Muscle layer of colon (tissue), 2 donors: Measurements from ENCODE around the gene CBX2.

ENCODE experiments used
- H3K27ac ChIP-seq: one replicate; pipeline ENCODE4 v1.7.0; 2013; ENCODE audit warnings: low read depth, mild to moderate bottlenecking, low read length, moderate library complexity
- H3K27me3 ChIP-seq, 2 donors: one replicate each; pipeline ENCODE4 v1.7.0; 2013; ENCODE audit warnings: low read length in 2 of 2, mild to moderate bottlenecking in 2 of 2; ENCODE audit not compliant: insufficient read depth in 2 of 2, control insufficient read depth in 1 of 2
- H3K36me3 ChIP-seq: one replicate; pipeline ENCODE4 v1.7.0; 2013; ENCODE audit warnings: mild to moderate bottlenecking, low read length; ENCODE audit not compliant: insufficient read depth
- H3K4me1 ChIP-seq: one replicate; pipeline ENCODE4 v1.7.0; 2013; ENCODE audit warnings: mild to moderate bottlenecking, low read length; ENCODE audit not compliant: insufficient read depth
- H3K4me3 ChIP-seq, 2 donors: one replicate each; pipeline ENCODE4 v1.7.0; 2013; ENCODE audit warnings: low read length in 2 of 2, low read depth in 1 of 2, mild to moderate bottlenecking in 1 of 2, moderate library complexity in 1 of 2
- H3K9ac ChIP-seq: one replicate; pipeline ENCODE4 v1.7.0; 2013; ENCODE audit warnings: low read length
- H3K9me3 ChIP-seq: one replicate; pipeline ENCODE4 v1.7.0; 2013; ENCODE audit warnings: mild to moderate bottlenecking, low read length
- donor health status: abdominal sarcoma.
- donor health status: Adenocarcinoma of cecum.

The CBX2 gene

GRCh38 chr17:79806863-79807720, 29.1 kb downstream of the CBX2 start:
- Histone ChIP-seq H3K4me3 (no peak overlapping the region), H3K36me3 (no peaks in the 10 kb centered on the region), H3K9ac (no peak overlapping the region), H3K9me3 (peaks cover 4% of the 10 kb centered on the region), H3K27ac (no peak overlapping the region), H3K27me3 (peaks cover 86 to 93% of the 10 kb centered on the region in 2 donors), H3K4me1 (peaks cover 12% of the 10 kb centered on the region)

DNA sequence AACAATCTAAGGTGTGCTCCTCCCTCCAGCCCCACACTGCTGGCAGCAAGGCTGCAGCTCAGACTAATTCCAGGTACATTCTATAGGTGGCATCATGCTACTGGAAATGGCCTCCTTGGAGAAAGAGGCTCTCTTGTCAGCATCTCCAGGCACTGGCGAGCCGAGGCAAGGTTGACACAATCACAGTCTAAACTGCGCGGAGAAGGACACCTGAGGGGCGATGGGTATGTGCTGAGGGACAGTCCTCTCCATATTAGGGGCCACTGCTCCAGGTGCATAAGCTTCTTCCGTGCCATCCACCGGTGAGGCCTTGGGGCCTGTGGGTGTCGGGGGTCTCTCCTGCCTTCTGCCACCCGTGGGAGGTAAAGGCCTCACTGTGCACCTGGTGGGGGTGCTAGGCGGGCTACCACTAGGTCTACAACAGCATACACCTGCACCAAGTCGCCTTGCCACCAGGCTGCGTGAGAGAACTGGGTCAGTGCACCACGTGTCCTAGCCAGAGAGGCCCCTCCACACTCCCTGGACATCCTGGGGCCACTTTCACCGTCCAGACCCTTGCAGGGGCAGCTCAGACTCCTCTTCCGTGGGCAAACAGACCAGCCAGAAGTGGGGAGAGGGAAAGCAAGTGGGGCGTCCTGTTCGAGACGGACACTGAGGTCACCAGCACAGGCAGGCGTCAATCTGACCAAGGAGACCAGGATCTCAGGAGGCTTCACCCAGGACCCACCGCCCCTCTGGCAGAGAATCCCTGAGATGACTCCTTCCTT, 31.0 kb downstream of the CBX2 start:
- H3K36me3 ChIP-seq = no peaks in the 10 kb centered on the region
- peaks cover 77 to 88% of the 10 kb centered on the region in 2 donors for H3K27me3 ChIP-seq
- H3K4me1 ChIP-seq = peaks cover 18% of the 10 kb centered on the region
- H3K27ac ChIP-seq = no peak overlapping the region
- no peaks in the 10 kb centered on the region for H3K9me3 ChIP-seq
- H3K9ac ChIP-seq = no peak overlapping the region
- H3K4me3 ChIP-seq = no peak overlapping the region

- H3K4me3 ChIP-seq = no peak overlapping the region
- no peaks in the 10 kb centered on the region for H3K9me3 ChIP-seq
- H3K4me1 ChIP-seq = peaks cover 18% of the 10 kb centered on the region
Observed at GRCh38 chr17:79809530-79810129, 31.7 kb downstream of the CBX2 start.

DNA sequence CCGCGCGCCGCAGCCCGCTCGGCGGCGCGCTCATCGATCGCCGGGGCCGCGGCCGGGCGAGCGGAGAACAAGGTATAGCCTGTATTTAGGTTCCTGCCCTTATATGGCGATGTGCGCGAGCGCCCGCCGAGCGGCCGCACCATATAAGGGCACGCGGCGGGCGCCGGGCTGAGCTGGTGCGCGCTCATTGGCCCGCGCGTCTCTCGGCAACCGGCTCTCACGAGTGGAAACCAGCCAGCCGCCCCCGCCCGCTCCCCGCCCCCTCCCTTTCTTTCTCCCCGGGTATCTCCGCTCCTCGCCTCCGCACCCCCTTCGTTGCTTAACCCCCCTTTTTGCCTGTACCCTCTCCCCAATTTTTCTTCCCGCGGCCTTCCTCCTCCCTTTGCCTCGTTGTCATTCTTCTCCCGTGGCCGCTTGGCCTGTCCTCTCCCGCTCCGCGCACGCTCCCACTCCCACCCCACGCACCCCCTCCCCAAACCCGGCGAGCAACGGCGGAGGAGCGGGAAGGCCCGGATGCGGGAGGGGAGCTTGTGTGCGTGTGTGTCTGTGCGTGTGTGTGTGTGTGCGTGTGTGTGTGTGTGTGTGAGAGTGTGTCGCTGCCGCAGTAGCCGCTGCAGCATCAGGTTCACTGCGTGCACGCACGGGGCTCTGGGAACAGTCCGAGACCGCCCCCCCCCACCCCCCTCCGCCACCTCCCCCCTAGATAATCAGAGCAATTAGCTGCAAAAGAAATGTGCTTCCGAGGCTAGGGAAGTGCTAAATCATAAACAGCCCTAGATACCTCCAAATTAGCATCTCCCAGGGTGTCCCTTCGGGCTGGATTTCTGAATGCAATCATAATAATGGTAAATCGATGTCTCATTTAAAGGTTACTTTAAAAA, 32.4 kb downstream of the CBX2 start:
- Histone ChIP-seq H3K27me3 (peaks cover 68 to 88% of the 10 kb centered on the region in 2 donors), H3K27ac (no peak overlapping the region), H3K36me3 (no peaks in the 10 kb centered on the region), H3K4me1 (peaks cover 18% of the 10 kb centered on the region), H3K9ac (no peak overlapping the region), H3K4me3 (no peak overlapping the region), H3K9me3 (no peaks in the 10 kb centered on the region)

More at GRCh38 chr17:79809530-79810129, 31.7 kb downstream of the CBX2 start:
- Histone ChIP-seq H3K27ac (no peak overlapping the region), H3K9ac (no peak overlapping the region), H3K27me3 (peaks cover 76 to 88% of the 10 kb centered on the region in 2 donors), H3K36me3 (no peaks in the 10 kb centered on the region)

DNA sequence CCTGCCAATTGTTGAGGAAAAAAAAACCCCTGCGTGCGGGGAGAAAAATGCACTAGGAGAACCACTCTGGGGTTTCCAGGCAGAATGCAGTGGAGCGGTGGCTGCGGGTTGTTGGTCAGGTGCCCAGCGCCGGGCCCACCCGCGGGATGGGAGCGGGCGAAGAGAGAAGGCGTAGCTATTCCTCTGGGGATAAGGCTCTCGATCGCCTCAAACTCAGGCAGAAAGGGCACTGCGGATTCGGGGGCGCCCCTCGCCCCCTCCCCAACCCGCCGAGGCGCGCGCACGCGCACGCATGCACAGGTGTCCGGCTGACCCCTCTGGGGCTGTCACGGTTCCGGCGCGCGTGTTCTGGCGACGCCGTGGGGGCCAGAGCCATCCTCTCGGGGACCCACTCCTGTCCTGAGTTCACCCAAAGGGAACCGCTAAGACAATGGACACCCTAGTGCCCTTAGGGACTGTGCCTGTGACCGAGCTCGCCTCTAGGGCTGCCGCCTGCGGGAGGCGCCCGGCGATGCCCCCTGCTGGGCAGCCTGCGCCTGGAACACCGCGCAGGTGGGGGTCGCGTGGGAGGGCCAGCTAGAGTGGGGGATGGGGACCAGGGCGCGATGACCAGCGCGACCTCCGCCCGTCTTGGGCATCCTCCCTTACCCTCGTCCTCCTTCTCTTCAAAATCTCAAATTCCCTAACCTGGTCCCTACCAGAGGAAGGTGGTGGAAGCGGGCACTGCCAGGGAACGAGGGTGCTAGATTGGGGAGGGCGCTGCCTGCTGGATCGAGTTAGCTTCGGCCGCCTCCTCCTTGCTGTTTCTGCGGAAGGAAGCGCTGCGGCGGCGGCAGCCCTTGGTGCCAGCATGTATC, 33.3 kb downstream of the CBX2 start:
- Histone ChIP-seq H3K9me3 (no peaks in the 10 kb centered on the region), H3K4me1 (peaks cover 18% of the 10 kb centered on the region), H3K27ac (no peak overlapping the region), H3K36me3 (no peaks in the 10 kb centered on the region), H3K4me3 (no peak overlapping the region), H3K9ac (no peak overlapping the region), H3K27me3 (peaks cover 60 to 88% of the 10 kb centered on the region in 2 donors)

- H3K27ac ChIP-seq = no peak overlapping the region
- peaks cover 18% of the 10 kb centered on the region for H3K4me1 ChIP-seq
- H3K27me3 ChIP-seq = peaks cover 53 to 84% of the 10 kb centered on the region in 2 donors
- H3K4me3 ChIP-seq = no peak overlapping the region
- no peak overlapping the region for H3K9ac ChIP-seq
- H3K36me3 ChIP-seq = no peaks in the 10 kb centered on the region
- H3K9me3 ChIP-seq = no peaks in the 10 kb centered on the region
Observed at GRCh38 chr17:79811868-79812352, 34.0 kb downstream of the CBX2 start.

DNA sequence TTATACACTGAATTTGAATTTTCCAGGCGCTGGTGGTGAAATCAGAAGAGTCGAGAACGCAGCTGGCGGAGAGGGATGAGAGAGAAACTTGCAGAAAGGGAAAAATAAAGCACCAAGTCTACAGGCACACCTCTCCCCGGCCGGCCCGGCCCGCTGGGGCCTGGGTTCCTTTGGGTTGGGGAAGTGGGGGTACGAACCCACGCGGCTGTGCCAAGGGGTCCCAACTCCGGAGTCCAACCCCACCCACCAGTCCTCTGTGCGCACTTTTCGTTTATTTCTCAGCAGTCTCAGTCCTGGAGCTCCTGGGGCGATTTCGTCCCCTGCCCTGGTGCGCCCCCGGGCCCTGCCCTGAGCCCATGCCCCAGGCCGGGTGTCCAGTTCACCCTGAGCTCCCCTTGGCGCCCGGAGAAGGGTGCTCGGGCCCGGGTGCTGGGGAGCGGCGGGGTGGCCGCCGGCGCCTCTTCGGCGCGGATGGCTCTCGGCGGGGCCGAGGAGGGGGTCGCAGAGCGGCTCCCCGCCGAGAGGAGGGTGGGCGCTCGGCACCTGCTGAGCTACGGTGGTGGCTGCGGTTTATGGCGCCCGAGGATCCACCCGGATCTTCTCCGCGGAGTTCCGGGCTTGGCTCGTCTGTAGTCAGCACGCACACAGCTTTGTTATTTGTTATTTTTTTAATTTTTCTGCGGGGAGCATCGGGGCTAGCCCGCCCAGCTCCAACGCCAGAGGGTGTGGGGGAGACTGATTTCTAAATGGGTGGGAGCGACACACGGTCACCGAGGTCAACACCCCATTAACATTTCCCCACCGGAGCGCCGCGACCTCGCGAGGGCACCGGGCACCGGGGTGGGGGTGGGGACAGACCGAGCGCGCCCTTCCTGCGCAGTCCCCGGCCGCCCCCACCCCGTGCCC, 34.7 kb downstream of the CBX2 start:
- Histone ChIP-seq H3K27me3 (peaks cover 47 to 77% of the 10 kb centered on the region in 2 donors), H3K4me1 (peaks cover 18% of the 10 kb centered on the region), H3K4me3 (no peak overlapping the region), H3K27ac (no peak overlapping the region), H3K36me3 (no peaks in the 10 kb centered on the region), H3K9me3 (no peaks in the 10 kb centered on the region), H3K9ac (no peak overlapping the region)

- Histone ChIP-seq H3K4me1 (peaks cover 18% of the 10 kb centered on the region), H3K4me3 (no peak overlapping the region), H3K27me3 (peaks cover 37 to 72% of the 10 kb centered on the region in 2 donors), H3K9ac (no peak overlapping the region), H3K36me3 (no peaks in the 10 kb centered on the region), H3K9me3 (no peaks in the 10 kb centered on the region), H3K27ac (no peak overlapping the region)
Observed at GRCh38 chr17:79813297-79814126, 35.6 kb downstream of the CBX2 start.
